Pancreas (tissue), 10 donors: ENCODE data around the gene OSMR. TPM values are rescaled to one million over a fixed set of nuclear protein-coding genes. Genes with fewer than 3 reads are reported as not detected.

Source experiments
- ATAC-seq, 4 donors: fragments of 200-7000 bp; cut with Tn5 transposase; one replicate each; pipeline versions ENCODE4 v1.8.0 to v1.9.1; 2020; ENCODE audit warnings: mild to moderate bottlenecking in 4 of 4, moderate library complexity in 4 of 4
- DNase-seq, 6 donors: peaks; one replicate each; pipeline ENCODE4 v3.0.0-alpha.2; 2020
- FAIRE-seq: peaks from 2 replicates; lab custom pipeline; 2012; peaks lifted over from hg19 to GRCh38; lab: Jason Lieb, UNC
- H3K27ac ChIP-seq, 4 donors: fragments of 200-600 bp; sonication (generic); 1 replicate in 3 of 4; 2 replicates in 1 of 4; pipeline versions ENCODE4 v1.5.0 to v1.8.0; 2020
- H3K27me3 ChIP-seq, 4 donors: fragments of 200-600 bp; one replicate each; pipeline ENCODE4 v1.8.0; 2021
- H3K36me3 ChIP-seq, 3 donors: fragments of 200-600 bp; sonication (generic) in 1 of 3; one replicate each; pipeline versions ENCODE4 v1.5.0 to v1.8.0; 2020 to 2021
- H3K4me1 ChIP-seq, 3 donors: fragments of 200-600 bp; one replicate each; pipeline ENCODE4 v1.8.0; 2021
- H3K4me3 ChIP-seq, 4 donors: fragments of 200-600 bp; sonication (generic) in 2 of 4; one replicate each; pipeline versions ENCODE4 v1.5.0 to v1.8.0; 2020 to 2021
- H3K9me3 ChIP-seq, 4 donors: fragments of 200-600 bp; one replicate each; pipeline ENCODE4 v1.8.0; 2021
- WGBS, 2 donors: extraction: QIAGEN DNeasy Blood & Tissue Kit; methylation state at CpG; one replicate each; pipeline ENCODE4 v1.1.7; 2013; 5-methylcytosine and 5-hydroxymethylcytosine counted together
- intact Hi-C, 3 donors: fragments of 100-400 bp; cut with DNase I; formaldehyde crosslinking; loops; one replicate each; pipeline versions ENCODE4 v1.11.1 to v1.14.2; 2022
- polyA plus RNA-seq, 2 donors: library from polyadenylated mRNA; stranded (reverse); fragments of 200-250 nt; gene quantifications; one replicate each; pipeline ENCODE4 v1.2.3, GENCODE V29; 2013
- total RNA-seq, 6 donors: library from RNA; stranded (reverse); fragmentation: NEBNext Ultra II Directional in 4 of 6; extraction: Animal tissue kit (Norgen Biotek cat#: 25700) in 4 of 6; gene quantifications; one replicate each; pipeline versions ENCODE4 v1.2.1 to v1.2.4, GENCODE V29; 2021 to 2023
- TF ChIP-seq, protein P1 (sequence below), 4 donors: fragments of 200-600 bp; sonication (generic) in 3 of 4; IDR thresholded peaks; one replicate each; pipeline versions ENCODE4 v1.5.0 to v1.8.0; 2021; ENCODE audit warnings: antibody characterized with exemption in 4 of 4
- donor health status: healthy with polysubstance abuse.
- donor health status: DM: no; HTN: no; CAD: no; lungs with moderate emphysema.
- donor health status: DM: no; HTN: no; CAD: no.
- donor health status: control.
- donor health status: control.
- donor health status: Bipolar disorder and iron deficiency.
- donor health status: DM: yes; HTN: yes; CAD: no.
- donor health status: DM: no; HTN: no; CAD: no.
- donor health status: DM: no; HTN: no; CAD: no.
- donor health status: DM: yes; HTN: yes; CAD: no.

Gene OSMR
- total and polyA plus RNA-seq, 8 donors: 5.5 to 29.0 (median 9.1) TPM

DNA sequence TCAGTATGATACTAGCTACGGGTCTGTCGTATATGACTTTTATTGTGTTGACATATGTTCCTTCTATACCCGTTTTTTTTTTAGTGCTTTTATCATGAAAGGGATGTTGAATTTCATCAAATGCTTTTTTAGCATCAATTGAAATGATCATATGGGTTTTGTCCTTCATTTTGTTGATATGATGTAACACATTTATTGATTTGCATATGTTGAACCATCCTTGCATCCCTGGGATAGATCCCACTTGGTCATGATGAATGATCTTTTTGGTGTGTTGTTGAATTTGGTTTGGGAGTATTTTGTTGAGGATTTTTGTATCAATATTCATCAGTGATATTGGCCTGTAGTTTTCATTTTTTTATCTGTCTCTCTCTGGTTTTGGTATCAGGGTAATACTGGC lies 50.9 kb downstream of the OSMR start:
- no peaks in the 10 kb centered on the region for H3K9me3 ChIP-seq
- H3K27me3 ChIP-seq: no peaks in the 10 kb centered on the region
- no peak overlapping the region for H3K27ac ChIP-seq
- DNase-seq: no peak
- H3K4me1 ChIP-seq: no peaks in the 10 kb centered on the region
- no peak overlapping the region for H3K4me3 ChIP-seq
- ATAC-seq: no peak
- H3K36me3 ChIP-seq: no peaks in the 10 kb centered on the region
- intact Hi-C loops: no loop called here
- TF ChIP-seq, protein P1, sequence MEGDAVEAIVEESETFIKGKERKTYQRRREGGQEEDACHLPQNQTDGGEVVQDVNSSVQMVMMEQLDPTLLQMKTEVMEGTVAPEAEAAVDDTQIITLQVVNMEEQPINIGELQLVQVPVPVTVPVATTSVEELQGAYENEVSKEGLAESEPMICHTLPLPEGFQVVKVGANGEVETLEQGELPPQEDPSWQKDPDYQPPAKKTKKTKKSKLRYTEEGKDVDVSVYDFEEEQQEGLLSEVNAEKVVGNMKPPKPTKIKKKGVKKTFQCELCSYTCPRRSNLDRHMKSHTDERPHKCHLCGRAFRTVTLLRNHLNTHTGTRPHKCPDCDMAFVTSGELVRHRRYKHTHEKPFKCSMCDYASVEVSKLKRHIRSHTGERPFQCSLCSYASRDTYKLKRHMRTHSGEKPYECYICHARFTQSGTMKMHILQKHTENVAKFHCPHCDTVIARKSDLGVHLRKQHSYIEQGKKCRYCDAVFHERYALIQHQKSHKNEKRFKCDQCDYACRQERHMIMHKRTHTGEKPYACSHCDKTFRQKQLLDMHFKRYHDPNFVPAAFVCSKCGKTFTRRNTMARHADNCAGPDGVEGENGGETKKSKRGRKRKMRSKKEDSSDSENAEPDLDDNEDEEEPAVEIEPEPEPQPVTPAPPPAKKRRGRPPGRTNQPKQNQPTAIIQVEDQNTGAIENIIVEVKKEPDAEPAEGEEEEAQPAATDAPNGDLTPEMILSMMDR (IDR thresholded peaks at IDR 0.05): no peak
- WGBS, 2 donors: 77 to 81% methylated on average over 3 of the region's 3 CpGs
- FAIRE-seq: no peak

DNA sequence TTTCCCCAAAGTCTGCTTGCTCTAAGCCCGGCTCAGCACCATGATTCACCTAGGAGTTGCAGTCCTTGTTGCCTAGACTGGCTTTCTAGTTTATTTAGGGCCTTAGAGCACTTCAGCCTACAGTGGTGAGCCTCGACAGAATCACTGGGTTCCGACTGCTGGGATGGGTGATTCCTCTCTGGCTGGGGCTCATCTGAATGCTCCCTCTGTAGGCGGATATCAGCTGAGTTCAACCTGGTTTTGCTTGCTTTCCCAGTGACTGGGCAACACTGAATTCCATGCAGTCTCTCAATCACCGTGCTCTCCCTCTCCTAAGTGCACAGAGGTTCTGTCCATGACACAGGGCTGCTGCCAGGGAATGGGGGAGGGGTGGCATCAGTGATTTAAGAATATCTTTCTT lies 54.1 kb downstream of the OSMR start:
- H3K4me1 ChIP-seq: no peaks in the 10 kb centered on the region
- intact Hi-C loops: no loop called here
- H3K9me3 ChIP-seq: no peaks in the 10 kb centered on the region
- H3K4me3 ChIP-seq: no peak overlapping the region
- ATAC-seq (no peak), FAIRE-seq (no peak), DNase-seq (no peak)
- no peaks in the 10 kb centered on the region for H3K27me3 ChIP-seq
- TF ChIP-seq, protein P1 (IDR thresholded peaks at IDR 0.05): no peak
- no peak overlapping the region for H3K27ac ChIP-seq
- 81 to 91% methylated on average over 5 of the region's 5 CpGs for WGBS, 2 donors
- peaks cover 0 to 6% (median 0%) of the 10 kb centered on the region in 3 donors for H3K36me3 ChIP-seq

DNA sequence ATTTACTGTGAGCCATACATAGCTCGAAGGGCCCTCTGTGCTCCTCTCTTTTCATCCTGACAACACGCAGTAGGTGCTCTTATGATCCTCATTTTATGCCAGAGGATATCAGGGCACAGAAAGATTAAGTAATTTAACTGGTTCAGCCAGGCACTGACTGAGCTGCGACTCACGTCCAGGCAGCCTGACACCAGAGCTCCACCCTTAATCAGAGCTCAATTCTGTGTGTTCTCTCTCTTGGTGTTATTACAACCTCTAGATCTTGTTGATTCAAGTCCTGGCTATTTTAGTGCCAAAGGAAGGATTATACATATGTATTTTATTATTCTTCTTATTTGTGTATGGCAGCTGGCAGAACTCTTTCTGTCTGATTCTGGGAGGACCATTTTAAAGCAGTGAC lies 59.7 kb downstream of the OSMR start:
- H3K4me3 ChIP-seq: no peak overlapping the region
- H3K4me1 ChIP-seq: no peaks in the 10 kb centered on the region
- no peaks in the 10 kb centered on the region for H3K9me3 ChIP-seq
- intact Hi-C loops: no loop called here
- 87 to 91% methylated on average over 4 of the region's 4 CpGs for WGBS, 2 donors
- H3K27ac ChIP-seq: no peak overlapping the region
- H3K27me3 ChIP-seq: no peaks in the 10 kb centered on the region
- no peak for FAIRE-seq
- no peak for ATAC-seq
- H3K36me3 ChIP-seq: peaks cover 0 to 6% (median 0%) of the 10 kb centered on the region in 3 donors
- no peak for DNase-seq
- TF ChIP-seq, protein P1 (IDR thresholded peaks at IDR 0.05): no peak

DNA sequence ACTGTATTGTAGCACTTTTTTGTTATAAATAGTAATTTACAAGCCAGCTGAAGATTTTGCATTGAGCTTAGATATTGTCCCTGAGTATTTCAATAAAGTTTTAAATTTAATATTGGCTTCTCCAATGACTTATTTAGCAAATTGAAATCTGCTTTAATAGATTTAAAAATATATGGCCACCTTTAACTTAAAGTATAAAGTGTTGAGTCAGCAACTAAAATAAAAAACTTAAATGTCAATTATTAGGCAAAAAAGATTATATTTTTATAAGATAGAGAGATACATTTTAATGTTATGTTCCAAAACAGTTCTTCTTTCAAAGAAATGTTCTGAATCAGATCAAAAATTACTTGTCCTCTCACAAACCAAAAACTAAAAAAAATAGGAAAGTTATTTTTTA lies 60.7 kb downstream of the OSMR start:
- intact Hi-C loops: no loop called here
- FAIRE-seq (no peak), ATAC-seq (no peak), DNase-seq (no peak)
- TF ChIP-seq, protein P1 (IDR thresholded peaks at IDR 0.05): no peak
- Histone ChIP-seq H3K27me3 (no peaks in the 10 kb centered on the region), H3K4me3 (no peak overlapping the region), H3K27ac (no peak overlapping the region), H3K9me3 (no peaks in the 10 kb centered on the region), H3K36me3 (peaks cover 0 to 6% (median 0%) of the 10 kb centered on the region in 3 donors), H3K4me1 (no peaks in the 10 kb centered on the region)

DNA sequence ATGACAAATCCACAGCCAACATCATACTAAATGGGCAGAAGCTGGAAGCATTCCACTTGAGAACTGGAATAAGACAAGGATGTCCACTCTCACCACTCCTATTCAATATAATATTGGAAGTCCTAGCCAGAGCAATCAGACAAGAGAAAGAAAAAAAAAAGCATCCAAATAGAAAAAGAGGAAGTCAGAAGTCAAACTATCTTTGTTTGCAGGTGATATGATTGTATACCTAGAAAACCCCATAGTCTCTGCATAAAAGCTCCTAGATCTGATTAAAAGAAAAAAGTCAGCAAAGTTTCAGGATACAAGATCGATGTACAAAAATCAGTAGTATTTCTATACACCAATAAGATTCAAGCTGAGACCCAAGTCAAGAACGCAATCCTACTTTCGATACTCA lies 66.1 kb downstream of the OSMR start:
- no peak for FAIRE-seq
- Histone ChIP-seq H3K9me3 (no peaks in the 10 kb centered on the region), H3K27me3 (no peaks in the 10 kb centered on the region), H3K27ac (no peak overlapping the region), H3K4me1 (no peaks in the 10 kb centered on the region), H3K36me3 (no peaks in the 10 kb centered on the region), H3K4me3 (no peak overlapping the region)
- WGBS, 2 donors: 91 to 97% methylated on average over 3 of the region's 3 CpGs
- TF ChIP-seq, protein P1 (IDR thresholded peaks at IDR 0.05): no peak
- DNase-seq: no peak
- intact Hi-C loops: no loop called here
- no peak for ATAC-seq
